H1 (cell line): ENCODE data around the gene SYNPO. TPM values are rescaled to one million over a fixed set of nuclear protein-coding genes. Genes with fewer than 3 reads are reported as not detected.

Source experiments
- CTCF ChIA-PET: fragments of 300-600 bp; sonication (Branson Sonifier 250); formaldehyde crosslinking; loops from one replicate; lab custom pipeline; 2021; ENCODE audit not compliant: partially characterized antibody; lab: Charles Lee
- POLR2A ChIA-PET: fragments of 300-600 bp; sonication (Branson Sonifier 250); formaldehyde crosslinking; loops from one replicate; lab custom pipeline; 2021; ENCODE audit warnings: inconsistent platforms; ENCODE audit not compliant: partially characterized antibody; lab: Charles Lee
- DNase-seq, 2 experiments: peaks; one replicate each; pipeline versions ENCODE4 v3.0.0 to v3.0.0-alpha.2; 2010 to 2022; ENCODE audit warnings: low spot score in 2 of 2, low read depth in 1 of 2, mixed read lengths in 1 of 2
- FAIRE-seq: peaks from 2 replicates; lab custom pipeline; 2011; peaks lifted over from hg19 to GRCh38; lab: Jason Lieb, UNC
- H2AFZ ChIP-seq: 2 replicates; pipeline ENCODE4 v1.8.1; 2012; ENCODE audit warnings: low read length, inconsistent platforms
- H2AK5ac ChIP-seq: 2 replicates; pipeline ENCODE4 v1.6.1; 2013; ENCODE audit warnings: low read depth, low read length
- H2BK120ac ChIP-seq: replicated peaks from 2 replicates; pipeline ENCODE3; 2013; ENCODE audit warnings: low read depth, low read length, inconsistent platforms
- H2BK12ac ChIP-seq: 2 replicates; pipeline ENCODE4 v1.6.1; 2013; ENCODE audit warnings: low read depth, low read length
- H2BK15ac ChIP-seq: 2 replicates; pipeline ENCODE4 v1.6.1; 2013; ENCODE audit warnings: low read length
- H2BK20ac ChIP-seq: 2 replicates; pipeline ENCODE4 v1.6.1; 2013; ENCODE audit warnings: low read length
- H2BK5ac ChIP-seq: 2 replicates; pipeline ENCODE4 v1.6.1; 2013; ENCODE audit warnings: low read depth, low read length
- H3K14ac ChIP-seq: 2 replicates; pipeline ENCODE4 v1.6.1; 2013; ENCODE audit warnings: inconsistent platforms; ENCODE audit not compliant: insufficient read length
- H3K18ac ChIP-seq: 2 replicates; pipeline ENCODE4 v1.6.1; 2013; ENCODE audit warnings: low read length; ENCODE audit errors: extremely low read depth
- H3K23ac ChIP-seq: 2 replicates; pipeline ENCODE4 v1.6.1; 2013; ENCODE audit warnings: inconsistent platforms; ENCODE audit not compliant: insufficient read length
- H3K23me2 ChIP-seq: 2 replicates; pipeline ENCODE4 v1.6.1; 2013; ENCODE audit warnings: low read depth, low read length
- H3K27ac ChIP-seq: 2 replicates; pipeline ENCODE4 v1.6.1; 2011; ENCODE audit warnings: low read depth, low read length, inconsistent platforms
- H3K27me3 ChIP-seq, 4 experiments: replicated peaks in 1 of 4; 1 replicate in 1 of 4; 2 replicates in 3 of 4; pipeline versions ENCODE4 v1.6.1 to v1.8.1; 2011 to 2013; ENCODE audit warnings: low read length in 3 of 4, mild to moderate bottlenecking in 3 of 4, inconsistent platforms in 2 of 4, mixed read lengths in 2 of 4, moderate library complexity in 1 of 4; ENCODE audit not compliant: control insufficient read depth in 3 of 4, insufficient read depth in 3 of 4; ENCODE audit errors: extremely low read depth in 1 of 4
- H3K36me3 ChIP-seq, 4 experiments: 2 replicates each; pipeline versions ENCODE4 v1.6.1 to v1.8.1; 2011 to 2013; ENCODE audit warnings: mild to moderate bottlenecking in 4 of 4, low read length in 3 of 4, moderate library complexity in 2 of 4, control low read depth in 1 of 4, inconsistent platforms in 1 of 4; ENCODE audit not compliant: insufficient read depth in 4 of 4, control insufficient read depth in 2 of 4
- H3K4ac ChIP-seq: replicated peaks from 2 replicates; pipeline ENCODE3; 2013; ENCODE audit warnings: low read length, low read depth, mixed read lengths, inconsistent platforms; ENCODE audit not compliant: insufficient read length
- H3K4me1 ChIP-seq, 4 experiments: replicated peaks in 1 of 4; 1 replicate in 1 of 4; 2 replicates in 3 of 4; pipeline versions ENCODE4 v1.6.1 to v1.8.1; 2011 to 2013; ENCODE audit warnings: low read length in 3 of 4, inconsistent platforms in 2 of 4, mixed read lengths in 1 of 4; ENCODE audit not compliant: insufficient read depth in 4 of 4, control insufficient read depth in 3 of 4
- H3K4me2 ChIP-seq, 2 experiments: 2 replicates each; pipeline versions ENCODE4 v1.6.1 to v1.8.1; 2011 to 2013; ENCODE audit warnings: low read depth in 2 of 2, low read length in 2 of 2, control low read depth in 1 of 2, inconsistent platforms in 1 of 2, mild to moderate bottlenecking in 1 of 2; ENCODE audit not compliant: insufficient read depth in 1 of 2
- H3K4me3 ChIP-seq, 4 experiments: fragments of 200-600, 300-600 bp in 1 of 4; sonication (generic), shearing (Covaris generic), sonication (Bioruptor Twin) in 1 of 4; 2 replicates each; pipeline versions ENCODE4 v1.5.1 to v1.8.1; 2011 to 2016; ENCODE audit warnings: low read length in 4 of 4, low read depth in 3 of 4, control low read depth in 2 of 4, inconsistent platforms in 2 of 4, mild to moderate bottlenecking in 2 of 4, mixed read lengths in 1 of 4, moderate library complexity in 1 of 4; ENCODE audit not compliant: insufficient read depth in 2 of 4; ENCODE audit errors: extremely low read depth in 1 of 4
- H3K56ac ChIP-seq: replicated peaks from 2 replicates; pipeline ENCODE3; 2013; ENCODE audit warnings: low read depth, mild to moderate bottlenecking, mixed read lengths, low read length, inconsistent platforms; ENCODE audit not compliant: insufficient read length
- H3K79me1 ChIP-seq: 2 replicates; pipeline ENCODE4 v1.6.1; 2013; ENCODE audit warnings: low read depth, low read length, control low read depth
- H3K79me2 ChIP-seq, 2 experiments: 2 replicates each; pipeline versions ENCODE4 v1.6.1 to v1.8.1; 2012 to 2013; ENCODE audit warnings: low read length in 2 of 2, mild to moderate bottlenecking in 2 of 2, inconsistent platforms in 1 of 2; ENCODE audit not compliant: insufficient read depth in 2 of 2, control insufficient read depth in 1 of 2
- H3K9ac ChIP-seq, 4 experiments: replicated peaks in 1 of 4; 1 replicate in 1 of 4; 2 replicates in 3 of 4; pipeline versions ENCODE4 v1.6.1 to v1.8.1; 2011 to 2013; ENCODE audit warnings: low read depth in 3 of 4, low read length in 3 of 4, control low read depth in 2 of 4, mild to moderate bottlenecking in 2 of 4, moderate library complexity in 2 of 4, inconsistent platforms in 1 of 4; ENCODE audit errors: extremely low read depth in 1 of 4
- H3K9me3 ChIP-seq, 2 experiments: 2 replicates each; pipeline versions ENCODE4 v1.6.1 to v1.8.1; 2012 to 2013; ENCODE audit warnings: mild to moderate bottlenecking in 2 of 2, moderate library complexity in 2 of 2, control low read depth in 1 of 2, inconsistent platforms in 1 of 2, low read depth in 1 of 2, low read length in 1 of 2, mixed read lengths in 1 of 2; ENCODE audit not compliant: insufficient read depth in 2 of 2
- H4K20me1 ChIP-seq, 2 experiments: replicated peaks in 1 of 2; 2 replicates each; pipeline versions ENCODE3 to v1.8.1; 2011 to 2013; ENCODE audit warnings: inconsistent platforms in 2 of 2, low read length in 2 of 2, mild to moderate bottlenecking in 1 of 2; ENCODE audit not compliant: insufficient read depth in 2 of 2, control insufficient read depth in 1 of 2
- H4K5ac ChIP-seq: 2 replicates; pipeline ENCODE4 v1.6.1; 2013; ENCODE audit warnings: low read length, low read depth, mixed read lengths, inconsistent platforms; ENCODE audit not compliant: insufficient read length
- H4K8ac ChIP-seq: 2 replicates; pipeline ENCODE4 v1.8.0; 2013; ENCODE audit warnings: mild to moderate bottlenecking, moderate library complexity, low read length, inconsistent platforms; ENCODE audit not compliant: insufficient read depth; ENCODE audit errors: extremely low read depth
- H4K91ac ChIP-seq: replicated peaks from 2 replicates; pipeline ENCODE3; 2013; ENCODE audit warnings: low read length, mixed read lengths, inconsistent platforms; ENCODE audit not compliant: insufficient read length
- HDAC6 ChIP-seq: IDR thresholded peaks from one replicate; pipeline ENCODE4 v1.7.1; 2012; ENCODE audit warnings: low read depth, mild to moderate bottlenecking, inconsistent platforms, low read length, moderate library complexity
- KDM5A ChIP-seq: fragments of 200-600 bp; IDR thresholded peaks from 2 replicates; pipeline ENCODE4 v1.7.1; 2012; ENCODE audit warnings: mild to moderate bottlenecking, low read length, inconsistent platforms, mixed read lengths
- NANOG ChIP-seq: IDR thresholded peaks from 2 replicates; pipeline ENCODE4 v1.6.1; 2011; ENCODE audit warnings: low read length, low read depth, mild to moderate bottlenecking, inconsistent platforms; ENCODE audit not compliant: insufficient read depth, poor library complexity, severe bottlenecking
- WGBS, 2 experiments: shearing (Covaris generic) in 1 of 2; methylation state at CpG; one replicate each; pipeline versions ENCODE4 v1.1.6 to v1.1.7; 2013 to 2015; ENCODE audit warnings: low lambda C conversion rate in 2 of 2, mixed read lengths in 2 of 2, inconsistent platforms in 1 of 2, low coverage in 1 of 2, missing lambda C conversion rate in 1 of 2; ENCODE audit not compliant: insufficient replicate concordance in 2 of 2, insufficient coverage in 1 of 2, insufficient read length in 1 of 2; ENCODE audit errors: extremely low coverage in 1 of 2, missing lambda C conversion rate in 1 of 2; 5-methylcytosine and 5-hydroxymethylcytosine counted together
- polyA plus RNA-seq, 7 experiments: library from polyadenylated mRNA; depleted of rRNA in 3 of 7; stranded (reverse) in 5 of 7; unstranded in 2 of 7; fragments of >200 nt in 5 of 7; fragments of 200-250 nt in 2 of 7; gene quantifications; 1 replicate in 5 of 7; 2 replicates in 1 of 7; 4 replicates in 1 of 7; pipeline versions ENCODE4 v1.2.1 to v1.2.3, GENCODE V29; 2011 to 2013; ENCODE audit warnings: missing spikeins in 2 of 7, mixed read lengths in 2 of 7
- total RNA-seq: library from RNA; stranded (reverse); fragmentation: NEBNext Ultra II Directional; extraction: Animal tissue kit (Norgen Biotek cat#: 25700); gene quantifications from 2 replicates; pipeline ENCODE4 v1.2.1, GENCODE V29; 2021

SYNPO gene
- total and polyA plus RNA-seq, 2 of the 8 experiments (the other 6 are each of a cell fraction or from before 2014, with no cell fraction given) = 2.3 TPM

- Histone ChIP-seq H3K27me3 (no peaks in the 10 kb centered on the region), H2BK5ac (no peak overlapping the region), H2AFZ (no peak overlapping the region), H2AK5ac (no peak overlapping the region), H3K79me1 (no peaks in the 10 kb centered on the region), H4K20me1 (no peaks in the 10 kb centered on the region), H3K36me3 (peaks cover 22 to 51% (median 47%) of the 10 kb centered on the region in 4 experiments), H3K4me3 (no peak overlapping the region), H3K18ac (no peak overlapping the region), H3K9me3 (no peaks in the 10 kb centered on the region), H3K4ac (no peak overlapping the region), H2BK15ac (no peak overlapping the region), H3K4me2 (no peak overlapping the region), H3K27ac (no peak overlapping the region), H3K56ac (no peak overlapping the region), H3K79me2 (no peaks in the 10 kb centered on the region), H3K14ac (no peak overlapping the region), H4K8ac (no peak overlapping the region), H3K23me2 (no peaks in the 10 kb centered on the region), H3K4me1 (no peaks in the 10 kb centered on the region), H3K23ac (no peak overlapping the region), H3K9ac (no peak overlapping the region), H2BK20ac (no peak overlapping the region), H4K5ac (no peak overlapping the region), H2BK120ac (no peak overlapping the region), H4K91ac (no peak overlapping the region), H2BK12ac (no peak overlapping the region)
- WGBS, 2 experiments = 74 to 100% methylated on average over 1 to 6 of the region's 6 CpGs
- ChIA-PET POLR2A (interaction anchor here (0.6 to 6.2 kb wide), 3 partner anchors 10 to 18 kb away, joined by 3 to 33 read pairs (median 14); partner anchors contain the start of gene RBM22), CTCF (interaction anchor here (0.6 to 1.6 kb wide), 7 partner anchors 9 to 402 kb away, joined by 3 to 6 read pairs (median 4); partner anchors contain the start of gene MYOZ3)
- no peak for DNase-seq
- FAIRE-seq = no peak
- TF ChIP-seq KDM5A (no peak), HDAC6 (no peak), NANOG (peak; percentile 67)
These were observed 50.3 kb downstream of the SYNPO start for GRCh38 chr5:150690760-150691159.
